Activated CD4-positive, alpha-beta T cell treated with anti-CD3 and anti-CD28 coated beads, Interleukin-2, Interleukin-6, amounts not matched to agents 100 ng/mL and 50 ng/mL, durations not matched to agents 16 hours and 8 hours (primary cell): ENCODE data around the gene MMADHC.
"Not testable (repeated sequence)": the region's sequence is repeated elsewhere in the genome, so short reads cannot be mapped to it uniquely, and the experiment has no call there.

ENCODE experiments used
- DNase-seq: peaks from one replicate; pipeline ENCODE4 v3.0.0-alpha.2; 2020

MMADHC gene

DNA sequence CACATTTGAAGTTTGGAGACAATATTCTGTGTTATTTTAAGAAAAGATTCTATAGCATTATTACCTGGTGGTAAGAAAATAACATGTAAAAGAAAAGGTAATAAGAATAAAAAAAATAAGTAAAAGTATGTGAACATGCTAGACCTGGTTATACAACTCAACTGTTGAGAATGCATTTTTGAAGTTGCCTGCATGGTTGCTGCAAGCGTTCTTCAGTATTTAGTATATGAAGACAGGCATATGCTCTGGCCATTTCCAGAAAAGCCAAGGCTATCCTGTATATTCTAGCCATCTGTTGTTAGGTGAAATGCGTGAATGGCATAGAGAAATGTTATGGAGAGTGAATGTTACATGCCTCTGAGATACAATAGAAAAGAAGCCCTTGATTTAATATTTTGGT lies 6.8 kb upstream of the MMADHC start:
- DNase-seq = no peak

DNA sequence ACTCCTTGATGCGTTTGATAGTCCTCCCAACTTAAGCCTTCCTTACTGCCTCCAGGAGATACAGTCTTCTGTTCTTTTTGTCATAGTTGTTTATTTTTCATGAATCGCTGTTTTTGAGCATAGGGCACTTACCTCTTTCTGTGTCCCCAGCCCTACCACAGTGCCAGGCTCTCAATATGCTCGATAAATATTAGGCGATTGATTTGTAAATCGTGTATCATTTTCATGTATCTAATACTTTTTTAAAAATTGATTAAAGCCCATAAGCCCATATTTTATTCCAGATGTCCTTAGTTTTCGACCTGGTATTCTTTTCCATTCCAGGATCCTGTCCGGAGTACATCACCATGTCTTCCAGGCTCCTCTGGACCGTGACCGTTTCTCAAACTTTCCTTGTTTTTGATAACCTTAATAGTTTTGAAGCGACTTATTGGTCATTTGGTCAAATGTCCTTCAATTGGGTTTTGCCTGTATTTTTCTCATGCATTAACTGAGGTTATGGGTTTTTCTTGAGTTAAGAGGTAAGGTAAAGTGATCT lies 444 bp upstream of the MMADHC start:
- DNase-seq = no peak

DNA sequence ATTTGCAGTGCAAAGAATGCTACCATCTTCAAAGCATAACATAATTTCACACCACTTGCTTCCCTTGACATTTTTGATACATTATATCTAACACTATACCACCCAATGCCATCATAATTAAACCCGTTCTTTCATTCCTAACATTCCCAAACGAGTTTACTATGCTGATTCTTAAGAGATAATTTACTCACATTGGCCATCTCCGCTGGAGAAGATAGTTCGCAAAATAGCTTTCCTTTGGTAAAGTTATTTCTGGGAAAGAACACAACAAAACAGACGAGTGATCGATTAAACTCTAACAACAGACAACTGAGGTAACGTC lies 716 bp downstream of the MMADHC start:
- no peak for DNase-seq

DNA sequence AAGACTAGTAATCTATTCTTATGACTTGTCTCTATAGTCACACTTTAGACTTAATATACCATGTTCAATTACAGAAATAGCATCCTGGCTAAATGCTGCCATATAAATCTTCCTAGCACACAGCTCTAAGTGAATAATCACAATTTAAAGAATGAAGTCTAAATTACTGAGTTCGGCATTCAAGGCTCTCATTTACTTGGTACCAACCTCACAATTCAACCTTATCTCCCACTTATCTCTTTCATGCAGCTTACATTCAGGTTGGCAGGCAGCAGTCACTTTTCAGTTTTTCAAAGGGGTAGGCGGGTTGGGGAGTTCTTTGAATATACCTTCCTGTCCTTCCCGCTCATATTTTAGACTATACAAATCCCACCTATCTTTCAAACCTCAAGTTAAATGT lies 1.5 kb downstream of the MMADHC start:
- DNase-seq = no peak

DNA sequence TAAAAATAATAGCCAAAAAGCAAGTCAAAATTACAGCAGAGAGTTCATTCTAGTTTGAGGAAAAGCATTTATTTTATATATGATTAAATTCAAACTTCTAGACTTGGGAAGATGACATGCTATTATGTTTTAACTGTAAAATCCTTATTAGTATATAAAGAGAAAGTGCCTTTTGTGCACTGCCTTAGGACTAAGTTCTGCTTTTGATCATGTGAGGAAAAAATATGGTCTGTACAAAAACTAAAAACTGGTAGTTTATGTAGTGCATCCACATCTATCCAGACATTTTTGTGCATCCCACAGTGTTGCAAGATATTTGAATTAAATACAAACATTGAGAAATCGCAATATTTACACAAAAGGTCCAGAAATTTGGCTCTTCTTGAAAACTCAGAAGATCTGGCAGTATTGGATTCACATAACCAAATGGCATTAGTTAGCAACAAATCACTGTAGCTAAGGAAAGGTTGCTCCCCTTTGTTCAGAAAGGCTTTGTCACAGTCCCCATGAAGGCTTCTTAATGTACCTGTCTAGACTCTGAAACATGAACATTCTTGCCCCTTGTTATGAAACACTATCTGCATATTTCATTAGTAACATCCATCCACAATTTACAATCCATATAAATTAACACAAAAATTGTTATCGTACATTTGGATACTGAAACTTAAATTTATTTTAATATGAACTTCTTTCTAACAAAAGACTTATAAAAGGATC lies 2.2 kb downstream of the MMADHC start:
- no peak for DNase-seq

DNA sequence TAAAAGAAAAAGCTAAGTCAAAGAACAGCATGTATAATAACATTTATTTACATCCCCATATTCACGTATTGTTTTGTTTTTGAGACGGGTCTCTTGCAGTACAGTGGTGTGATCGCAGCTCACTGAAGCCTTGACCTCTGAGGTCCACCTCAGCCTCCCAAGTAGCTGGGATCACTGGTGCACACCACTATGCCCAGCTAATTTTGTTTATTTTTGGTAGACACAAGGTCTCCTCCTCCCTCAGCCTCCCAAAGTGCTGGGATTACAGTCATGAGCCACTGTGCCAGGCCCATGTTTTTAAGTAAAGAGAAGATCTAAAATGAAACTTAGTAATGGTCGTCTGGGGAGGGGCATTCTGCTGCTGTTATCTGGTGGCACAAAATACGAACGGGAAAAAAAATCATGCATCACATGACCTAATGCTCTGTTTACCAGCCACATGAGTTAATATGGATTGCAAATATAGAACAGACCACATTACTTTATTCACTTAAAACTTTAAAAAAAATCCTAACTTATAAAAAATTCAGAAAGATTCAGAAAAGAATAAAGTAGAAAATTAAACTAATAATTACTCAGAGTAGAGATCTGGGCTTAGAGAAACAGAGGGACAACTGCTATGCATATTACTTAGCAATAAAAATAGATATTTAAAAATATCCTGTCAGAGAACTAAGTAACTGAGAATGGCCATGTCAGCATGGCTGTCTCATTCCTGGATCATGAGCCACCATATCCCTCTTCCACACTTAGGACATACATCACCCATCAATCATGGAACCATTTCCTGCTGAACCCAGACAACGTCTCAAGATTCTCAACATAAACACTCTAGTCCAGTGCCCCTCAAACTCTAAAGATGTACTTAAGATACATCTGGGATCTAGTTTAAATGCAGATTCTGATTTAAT lies 7.3 kb downstream of the MMADHC start:
- no peak for DNase-seq

DNA sequence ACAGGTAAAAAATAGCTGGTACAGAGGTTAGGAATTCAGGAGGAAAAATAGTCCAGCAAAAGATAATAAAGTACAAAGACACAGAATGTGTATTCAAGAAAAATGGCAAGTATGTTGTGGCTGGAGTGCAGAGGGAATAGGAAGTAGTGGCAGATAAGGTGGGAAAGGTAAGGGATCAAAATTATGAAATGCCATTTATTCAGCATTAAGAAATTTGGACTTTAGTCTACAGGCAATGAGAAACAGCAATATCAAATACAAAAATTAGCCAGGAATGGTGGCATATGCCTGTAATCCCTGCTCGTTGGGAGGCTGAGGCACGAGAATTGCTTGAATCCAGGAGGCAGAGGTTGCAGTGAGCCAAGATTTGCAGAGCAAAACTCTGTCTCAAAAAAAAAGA lies 10.3 kb downstream of the MMADHC start:
- no peak for DNase-seq

DNA sequence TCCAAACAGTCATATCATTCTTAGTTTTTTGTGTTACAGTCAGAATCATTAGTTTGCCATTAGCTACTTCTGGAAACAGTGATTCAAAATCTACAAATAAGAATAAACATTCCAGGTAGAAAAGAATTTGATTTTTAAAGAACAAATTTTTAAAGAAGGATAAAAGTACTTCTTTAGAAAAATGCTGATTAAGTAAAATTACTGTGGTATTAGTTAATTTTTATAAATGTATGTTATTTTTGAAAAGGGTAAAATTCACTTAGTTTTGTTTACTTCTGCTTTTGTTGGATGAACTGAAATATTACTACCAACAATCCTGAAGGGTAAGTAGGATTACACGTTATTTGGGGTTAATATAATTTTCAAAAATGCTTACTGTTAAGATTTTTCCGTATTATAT lies 11.8 kb downstream of the MMADHC start:
- DNase-seq = no peak

DNA sequence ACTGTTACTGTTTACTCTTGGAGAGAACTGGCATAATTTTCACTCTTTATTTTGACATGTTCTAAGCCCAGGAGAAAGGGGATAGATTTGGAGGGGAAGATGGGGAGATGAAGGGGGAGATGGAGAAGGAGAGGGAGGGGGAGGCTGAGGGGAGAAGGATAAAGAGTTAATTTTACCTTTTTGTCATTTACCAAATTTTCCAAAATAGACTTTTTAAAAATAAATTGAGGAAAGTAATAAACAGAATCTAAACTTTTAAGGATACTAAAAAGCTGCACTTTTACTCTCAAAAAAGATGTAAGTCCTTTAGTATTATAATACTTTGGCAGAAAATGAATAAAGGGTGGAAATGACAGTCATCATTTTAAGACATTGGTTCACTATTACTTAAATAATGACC lies 12.3 kb downstream of the MMADHC start:
- no peak for DNase-seq

DNA sequence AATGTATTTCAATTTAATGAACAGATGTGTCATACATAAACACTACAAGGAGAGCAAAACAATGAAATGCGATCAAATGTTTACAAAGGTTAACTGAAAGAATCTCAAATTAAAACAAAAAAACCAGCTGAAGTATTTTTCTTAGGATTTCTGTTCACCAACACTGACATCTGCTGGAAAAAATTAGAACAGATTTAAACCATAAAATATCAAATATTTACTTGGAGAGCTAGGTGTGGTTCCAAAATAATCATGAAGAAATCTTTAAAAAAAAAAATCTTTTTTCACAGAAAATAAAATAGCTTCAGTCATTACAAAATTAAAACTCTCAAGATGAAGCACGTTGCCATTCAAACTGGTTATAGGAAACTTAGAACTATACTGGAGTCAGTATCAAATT lies 13.8 kb downstream of the MMADHC start:
- no peak for DNase-seq

DNA sequence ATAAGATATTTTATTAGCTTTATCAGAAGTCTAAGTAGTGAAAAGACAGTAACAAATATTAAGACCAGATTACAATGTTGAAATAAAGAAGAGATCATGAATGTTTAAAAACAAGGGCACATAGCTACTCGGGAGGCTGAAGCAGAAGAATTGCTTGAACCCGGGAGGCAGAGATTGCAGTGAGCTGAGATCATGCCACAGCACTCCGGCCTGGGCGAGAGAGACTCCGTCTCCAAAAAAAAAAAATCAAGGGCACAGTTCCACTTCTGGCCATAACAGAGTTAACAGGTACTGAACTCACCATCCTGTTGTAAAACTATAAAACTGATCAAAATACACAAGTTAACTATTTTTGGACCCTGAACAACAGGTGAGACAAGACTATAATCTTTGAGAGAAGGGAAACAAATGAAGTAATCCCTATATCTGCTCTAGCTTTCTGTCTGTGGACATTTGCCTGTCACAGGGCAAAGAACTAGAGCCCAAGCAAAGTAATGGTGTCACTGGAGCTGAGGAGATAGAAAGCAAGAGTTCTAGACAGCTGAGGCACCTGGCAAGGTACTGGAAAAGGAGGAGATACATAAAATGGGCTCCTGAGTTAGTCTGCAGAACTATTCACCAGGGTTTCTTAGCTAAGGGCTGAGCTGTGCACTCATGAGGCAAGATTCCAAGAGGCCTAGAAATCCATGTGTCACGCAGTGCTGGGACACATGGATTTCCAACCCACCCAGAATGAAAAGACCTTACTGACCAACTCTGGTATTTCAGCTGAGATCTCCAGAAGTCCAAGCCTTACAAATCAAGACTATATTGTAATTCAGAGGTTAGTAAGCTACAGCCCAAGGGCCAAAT lies 15.2 kb downstream of the MMADHC start:
- no peak for DNase-seq

DNA sequence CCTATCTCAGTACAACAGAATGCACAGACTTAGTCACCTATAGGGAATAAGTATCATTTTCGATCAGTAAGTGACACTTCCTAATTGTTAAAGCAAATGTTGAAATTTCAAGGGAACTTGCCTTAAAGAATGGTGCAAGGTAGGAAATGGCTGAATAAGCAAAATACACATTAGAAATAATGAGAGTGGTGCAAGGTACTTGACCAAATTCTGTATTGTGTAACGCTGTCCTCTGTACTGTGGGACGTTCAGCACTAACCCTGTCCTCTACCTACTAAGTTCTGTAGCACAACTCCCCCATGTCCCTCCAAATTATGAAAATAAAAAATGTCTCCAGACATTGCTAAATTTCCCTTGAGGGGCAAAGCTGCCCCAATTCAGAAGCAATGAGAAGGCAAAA lies 19.4 kb downstream of the MMADHC start:
- DNase-seq = no peak

DNA sequence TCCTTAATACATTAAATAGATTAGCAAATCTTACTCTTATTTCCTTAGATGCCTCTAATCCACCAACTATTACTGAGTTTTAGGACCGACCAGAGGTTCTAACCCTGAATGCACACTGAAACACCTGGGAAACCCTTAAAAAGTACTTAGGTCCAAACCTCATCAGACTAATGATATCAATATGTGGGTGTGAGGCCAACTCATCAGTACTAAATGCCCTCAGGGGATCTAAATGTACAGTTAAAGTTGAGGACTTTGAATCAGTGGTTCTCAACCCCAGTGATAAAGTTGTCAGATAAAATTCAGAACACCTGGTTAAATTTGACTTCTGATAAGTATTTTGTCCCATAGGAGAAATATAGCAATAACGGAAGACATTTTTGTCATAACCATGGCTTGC lies 20.9 kb downstream of the MMADHC start:
- no peak for DNase-seq

DNA sequence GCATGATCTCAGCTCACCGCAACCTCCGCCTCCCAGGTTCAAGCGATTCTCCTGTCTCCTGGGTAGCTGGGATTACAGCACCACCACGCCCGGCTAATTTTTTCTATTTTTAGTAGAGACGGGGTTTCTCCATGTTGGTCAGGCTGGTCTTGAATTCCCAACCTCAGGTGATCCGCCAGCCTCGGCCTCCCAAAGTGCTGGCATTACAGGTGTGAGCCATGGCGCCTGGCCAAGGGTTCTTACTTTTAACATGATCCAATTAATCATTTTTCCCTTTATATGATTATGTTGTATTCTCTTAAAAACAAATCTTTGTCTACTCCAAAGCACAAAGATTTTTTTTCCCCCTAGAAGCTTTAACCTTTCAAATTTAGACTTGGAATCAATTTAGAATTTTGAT lies 21.9 kb downstream of the MMADHC start:
- not testable (repeated sequence) for DNase-seq

DNA sequence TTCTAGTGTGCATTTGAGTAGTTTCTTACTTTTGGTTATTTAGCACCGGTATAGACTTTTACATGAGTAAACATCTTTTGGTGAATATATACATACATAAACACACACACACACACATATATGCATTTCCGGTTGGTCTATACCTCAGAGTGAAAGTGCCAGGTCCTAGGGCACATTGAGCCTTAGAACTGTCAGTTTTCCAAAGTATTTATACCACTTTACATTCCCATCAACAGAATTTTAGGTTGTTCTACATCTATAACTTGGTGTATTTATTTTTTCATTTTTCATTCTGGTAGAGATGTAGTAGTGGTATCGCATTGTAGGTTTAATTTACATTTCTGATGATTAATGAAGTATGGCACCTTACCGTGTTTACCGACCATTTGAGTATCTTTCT lies 22.6 kb downstream of the MMADHC start:
- DNase-seq = no peak

DNA sequence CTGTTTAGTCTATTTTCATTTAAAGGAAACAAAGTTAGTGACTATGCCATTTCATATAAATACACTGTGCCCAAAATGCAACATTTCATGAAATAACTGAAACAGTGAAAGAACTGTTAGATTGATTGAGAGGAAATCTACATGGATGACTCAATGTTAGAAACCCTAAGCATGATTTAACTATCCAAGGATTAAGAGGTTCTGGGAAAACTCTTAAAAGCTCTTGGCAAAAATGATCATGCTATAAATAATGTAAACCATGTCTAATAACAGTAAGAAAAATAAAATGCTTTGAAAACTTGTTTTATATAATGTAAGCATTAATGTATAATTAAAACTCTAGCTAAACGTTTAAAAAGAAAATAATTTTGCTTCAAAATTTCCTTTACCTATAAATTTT lies 23.5 kb downstream of the MMADHC start:
- DNase-seq = no peak

DNA sequence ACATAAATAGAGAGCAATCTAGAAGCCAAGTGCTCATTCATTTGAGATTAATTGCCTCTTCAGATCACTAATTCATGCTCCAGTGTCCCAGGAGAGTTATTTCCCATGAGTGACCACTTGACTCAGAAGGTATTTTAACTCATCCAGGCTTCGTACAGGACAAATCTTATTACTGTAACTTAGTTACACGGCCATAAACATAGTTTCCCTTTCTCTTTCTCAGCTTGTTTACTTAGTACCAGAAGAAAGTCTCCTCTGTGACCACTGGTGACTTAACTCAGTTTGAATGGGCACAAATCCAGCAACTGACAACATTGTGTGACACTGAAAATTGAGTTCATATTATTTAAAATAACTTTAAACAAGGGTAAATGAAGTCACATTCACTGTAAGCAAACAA lies 25.3 kb downstream of the MMADHC start:
- DNase-seq = no peak

DNA sequence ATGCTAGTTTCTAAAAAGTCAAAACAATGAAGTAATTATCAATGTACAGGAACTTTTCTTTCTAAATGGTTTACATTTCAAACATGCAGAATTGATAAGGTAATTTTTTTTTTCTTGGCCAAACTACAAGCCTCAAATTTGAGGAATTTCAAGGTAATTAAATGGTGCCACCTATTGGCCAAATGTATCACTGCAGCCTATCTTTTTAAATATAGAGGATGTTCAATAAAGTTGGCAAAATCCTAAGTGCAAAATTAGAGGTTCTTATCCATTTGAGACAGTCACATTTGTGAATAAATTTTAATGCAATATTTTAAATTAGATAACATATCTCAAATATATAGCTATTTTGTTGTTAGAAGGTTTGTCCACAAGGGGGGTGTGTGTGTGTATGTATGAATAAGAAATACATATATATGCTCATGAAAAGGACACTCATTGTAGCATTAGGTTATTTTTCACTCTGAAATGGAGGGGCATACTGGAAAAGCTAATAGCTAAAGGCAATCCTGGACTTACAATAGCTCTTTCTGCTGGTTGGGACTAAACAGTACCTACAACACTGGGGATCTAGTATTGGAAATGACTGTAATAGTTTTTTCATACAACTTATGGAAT lies 26.2 kb downstream of the MMADHC start:
- peak; percentile 47 for DNase-seq

DNA sequence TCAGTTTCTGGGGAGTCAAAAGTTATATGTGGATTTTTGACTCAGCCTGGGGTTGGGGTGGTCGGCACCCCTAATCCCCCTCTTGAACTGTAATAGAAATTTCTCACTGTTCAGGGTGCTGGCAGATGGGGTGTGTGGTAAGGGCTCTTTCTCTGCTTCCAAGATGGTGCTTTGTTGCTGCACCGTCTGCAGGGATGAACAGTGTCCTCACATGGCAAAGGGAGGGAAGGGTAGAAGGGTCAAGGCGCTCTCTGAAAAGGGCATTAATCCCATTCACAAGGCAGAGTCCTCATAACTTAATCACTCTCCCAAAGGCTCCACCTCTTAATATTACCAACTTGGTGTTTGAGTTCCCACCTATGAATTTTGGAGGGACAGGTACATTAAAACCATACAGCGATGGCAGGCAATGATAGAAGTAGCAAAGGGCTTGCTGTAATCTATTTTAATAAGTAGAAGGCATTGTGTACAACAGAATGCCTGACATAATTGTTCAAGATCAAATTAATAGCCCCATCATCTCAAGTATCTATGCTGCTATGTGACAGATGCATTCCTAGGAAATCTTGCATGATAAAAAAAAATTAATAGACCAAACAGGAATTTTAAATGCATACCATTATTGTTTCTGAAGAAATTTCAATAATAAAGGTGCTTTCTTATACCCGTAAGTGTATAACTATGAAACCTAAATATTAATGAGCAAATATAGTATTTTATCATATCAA lies 28.1 kb downstream of the MMADHC start:
- no peak for DNase-seq

DNA sequence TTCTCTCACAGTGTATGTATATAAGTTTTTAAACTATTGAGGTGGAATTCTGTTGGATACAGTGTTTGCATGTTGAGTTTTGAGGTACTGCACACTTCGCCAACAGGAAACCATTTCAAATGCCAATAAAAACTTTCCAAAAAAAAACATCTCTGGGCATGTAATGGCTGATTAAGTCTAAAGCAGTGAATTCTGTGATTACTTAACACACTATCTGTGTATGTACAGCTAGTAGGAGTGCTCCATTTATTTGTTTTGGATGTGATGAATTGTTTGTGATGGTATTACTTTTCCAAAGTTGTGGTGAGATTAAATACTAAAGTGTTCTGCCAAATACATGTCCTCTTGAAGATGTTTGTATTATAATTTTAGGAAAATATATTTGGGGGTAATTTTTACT lies 31.1 kb downstream of the MMADHC start:
- DNase-seq = no peak

DNA sequence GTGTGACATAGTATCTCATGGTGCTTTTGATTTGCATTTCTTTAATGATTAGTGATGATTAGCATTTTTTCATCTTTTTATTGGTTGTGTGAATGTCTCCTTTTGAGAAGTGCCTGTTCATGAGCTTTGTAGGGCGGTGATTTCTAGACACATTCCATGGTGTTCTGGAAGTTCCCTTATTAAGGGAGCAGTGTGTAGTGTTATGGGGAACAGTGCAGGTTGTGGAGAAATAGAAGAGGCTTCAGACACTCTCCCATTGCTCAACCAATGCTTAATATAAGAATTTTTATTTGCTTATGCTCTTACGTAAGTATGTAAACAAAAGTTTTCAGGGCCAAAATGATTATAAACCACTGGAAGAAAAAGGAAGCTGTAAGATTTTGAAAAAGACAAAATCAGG lies 34.7 kb downstream of the MMADHC start:
- no peak for DNase-seq

DNA sequence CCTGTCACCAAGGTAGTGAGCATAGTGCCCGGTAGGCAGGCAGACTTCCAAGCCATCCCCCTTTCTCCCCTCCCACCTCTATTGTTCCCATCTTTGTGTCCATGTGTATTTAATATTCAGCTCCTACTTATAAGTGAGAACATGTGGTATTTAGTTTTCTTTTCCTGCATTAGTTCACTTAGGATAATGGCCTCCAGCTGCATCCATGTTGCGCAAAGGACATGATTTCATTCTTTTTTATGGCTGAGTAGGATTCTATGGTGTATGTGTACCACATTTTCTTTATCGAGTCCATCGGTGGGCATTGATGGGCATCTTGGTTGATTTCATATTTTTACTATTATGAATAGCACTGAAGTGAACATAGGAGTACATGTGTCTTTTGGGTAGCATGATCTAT lies 35.3 kb downstream of the MMADHC start:
- no peak for DNase-seq
